GM21423 (cell line): Measurements from ENCODE around the gene PTMS.
A peak's percentile ranks its signal among the peaks of the same experiment; 100 is the strongest.
"Not testable (repeated sequence)": the region's sequence is repeated elsewhere in the genome, so short reads cannot be mapped to it uniquely, and the experiment has no call there.

ENCODE experiments used
- ATAC-seq: cut with Tn5 transposase; IDR thresholded peaks from one replicate; pipeline ENCODE4 v1.9.1; 2021; ENCODE audit warnings: mild to moderate bottlenecking, moderate library complexity; ENCODE audit not compliant: unreplicated experiment

The PTMS gene, protein sequence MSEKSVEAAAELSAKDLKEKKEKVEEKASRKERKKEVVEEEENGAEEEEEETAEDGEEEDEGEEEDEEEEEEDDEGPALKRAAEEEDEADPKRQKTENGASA

GRCh38 chr12:6765634-6766581, at the start of gene PTMS:
PTMS (plus strand) TSS chr12:6766363; CDS start chr12:6766706, 343 bp downstream.
- ATAC-seq = no peak

DNA sequence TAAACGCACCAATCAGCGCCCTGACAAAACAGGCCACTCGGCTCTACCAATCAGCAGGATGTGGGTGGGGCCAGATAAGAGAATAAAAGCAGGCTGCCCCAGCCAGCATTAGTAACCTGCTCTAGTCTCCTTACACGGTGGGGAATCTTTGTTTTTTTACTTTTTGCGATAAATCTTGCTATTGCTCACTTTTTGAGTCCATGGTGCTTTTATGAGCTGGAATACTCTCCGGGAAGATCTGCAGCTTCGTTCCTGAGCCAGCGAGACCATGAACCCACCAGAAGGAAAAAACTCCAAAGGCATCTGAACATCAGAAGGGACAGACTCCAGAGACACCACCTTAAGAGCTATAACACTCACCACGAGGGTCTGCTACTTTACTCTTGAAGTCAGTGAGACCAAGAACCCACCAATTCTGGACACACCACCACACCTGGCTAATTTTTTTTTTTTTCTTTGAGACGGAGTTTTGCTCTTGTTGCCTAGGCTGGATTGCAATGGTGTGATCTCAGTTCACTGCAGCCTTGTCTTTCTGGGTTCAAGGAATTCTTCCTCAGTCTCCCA, 49.2 kb upstream of the PTMS start:
- no peak for ATAC-seq

GRCh38 chr12:6722863-6723262, 43.3 kb upstream of the PTMS start:
- ATAC-seq = no peak

GRCh38 chr12:6723607-6724408, 42.4 kb upstream of the PTMS start, which contains the start of gene COPS7A:
COPS7A (plus strand) TSS chr12:6724046; CDS start chr12:6724657, 611 bp downstream.
- peak; percentile 93 for ATAC-seq

DNA sequence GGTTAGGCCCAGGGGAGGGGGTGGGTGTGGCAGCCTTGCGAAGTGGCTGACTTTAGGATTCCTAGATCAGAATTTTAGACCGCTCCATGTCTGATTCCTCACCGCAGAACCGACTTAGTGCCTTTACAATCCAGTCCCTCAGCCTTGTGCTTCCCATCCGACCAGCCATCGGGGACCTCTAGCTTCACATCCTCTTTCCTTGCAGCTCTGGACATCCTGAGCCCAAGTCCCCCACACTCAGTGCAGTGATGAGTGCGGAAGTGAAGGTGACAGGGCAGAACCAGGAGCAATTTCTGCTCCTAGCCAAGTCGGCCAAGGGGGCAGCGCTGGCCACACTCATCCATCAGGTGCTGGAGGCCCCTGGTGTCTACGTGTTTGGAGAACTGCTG, 41.8 kb upstream of the PTMS start:
- peak; percentile 16 for ATAC-seq

DNA sequence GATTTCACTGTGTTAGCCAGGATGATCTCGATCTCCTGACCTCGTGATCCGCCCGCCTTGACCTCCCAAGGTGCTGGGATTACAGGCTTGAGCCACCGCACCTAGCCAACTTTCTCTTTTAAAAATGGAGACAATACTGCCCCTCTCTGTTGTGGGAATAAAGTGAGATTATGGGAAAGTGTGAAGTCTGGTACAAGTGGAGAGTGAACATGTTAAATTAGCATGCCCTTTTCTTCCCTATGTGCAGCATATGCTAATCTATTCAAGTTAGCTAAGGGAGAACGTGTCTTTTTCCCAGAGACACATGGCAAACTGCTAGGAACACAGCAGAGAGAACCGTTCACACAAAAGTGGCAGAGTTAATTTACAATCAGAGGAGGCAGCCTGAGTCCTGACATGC, 40.8 kb upstream of the PTMS start:
- no peak for ATAC-seq

DNA sequence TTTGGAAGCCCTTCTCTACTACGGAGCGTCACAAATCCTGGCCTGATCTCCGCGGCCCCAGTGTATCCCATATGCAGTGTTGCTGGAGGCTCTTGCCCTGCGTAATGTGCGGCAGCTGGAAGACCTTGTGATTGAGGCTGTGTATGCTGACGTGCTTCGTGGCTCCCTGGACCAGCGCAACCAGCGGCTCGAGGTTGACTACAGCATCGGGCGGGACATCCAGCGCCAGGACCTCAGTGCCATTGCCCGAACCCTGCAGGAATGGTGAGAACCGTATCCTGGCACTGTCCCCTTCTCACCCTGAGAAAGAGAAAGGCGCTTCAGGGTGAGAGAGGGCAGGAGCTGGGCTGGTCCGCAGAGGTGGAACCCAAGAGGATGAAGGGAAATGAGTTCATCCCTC, 37.0 kb upstream of the PTMS start:
- ATAC-seq = no peak

DNA sequence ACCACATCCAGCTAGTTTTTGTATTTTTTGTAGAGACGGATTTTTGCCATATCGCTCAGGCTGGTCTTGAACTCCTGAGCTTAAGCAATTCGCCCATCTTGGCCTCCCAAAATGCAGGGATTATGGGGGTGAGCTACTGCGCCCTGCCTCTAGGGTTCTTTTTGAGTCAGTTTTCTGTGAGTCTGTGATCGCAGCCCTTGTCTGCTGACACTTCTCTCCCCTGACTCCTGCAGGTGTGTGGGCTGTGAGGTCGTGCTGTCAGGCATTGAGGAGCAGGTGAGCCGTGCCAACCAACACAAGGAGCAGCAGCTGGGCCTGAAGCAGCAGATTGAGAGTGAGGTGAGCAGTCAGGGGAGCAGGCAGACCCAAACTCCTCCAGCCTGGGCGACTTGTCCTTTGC, 36.0 kb upstream of the PTMS start:
- no peak for ATAC-seq

- no peak for ATAC-seq
Measured at GRCh38 chr12:6734506-6735387, 31.4 kb upstream of the PTMS start.

- no peak for ATAC-seq
Measured at GRCh38 chr12:6735448-6736191, 30.5 kb upstream of the PTMS start.

GRCh38 chr12:6736754-6737153, 29.4 kb upstream of the PTMS start:
- ATAC-seq = no peak

GRCh38 chr12:6742080-6742479, 24.1 kb upstream of the PTMS start:
- not testable (repeated sequence) for ATAC-seq

GRCh38 chr12:6742834-6743233, 23.3 kb upstream of the PTMS start:
- ATAC-seq = no peak

DNA sequence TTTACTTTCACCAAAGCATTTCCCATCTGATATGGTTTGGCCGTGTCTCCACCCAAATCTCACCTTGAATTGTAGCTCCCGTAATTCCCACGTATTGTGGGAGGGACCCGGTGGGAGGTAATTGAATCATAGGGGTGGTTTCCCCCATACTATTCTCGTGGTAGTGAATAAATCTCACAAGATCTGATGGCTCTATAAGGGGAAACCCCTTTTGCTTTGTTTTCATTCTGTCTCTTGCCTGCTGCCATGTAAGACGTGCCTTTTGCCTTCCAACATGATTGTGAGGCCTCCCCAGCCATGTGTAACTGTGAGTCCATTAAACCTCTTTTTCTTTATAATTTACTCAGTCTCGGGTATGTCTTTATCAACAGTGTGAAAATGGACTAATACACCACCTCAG, 22.9 kb upstream of the PTMS start:
- ATAC-seq = not testable (repeated sequence)

DNA sequence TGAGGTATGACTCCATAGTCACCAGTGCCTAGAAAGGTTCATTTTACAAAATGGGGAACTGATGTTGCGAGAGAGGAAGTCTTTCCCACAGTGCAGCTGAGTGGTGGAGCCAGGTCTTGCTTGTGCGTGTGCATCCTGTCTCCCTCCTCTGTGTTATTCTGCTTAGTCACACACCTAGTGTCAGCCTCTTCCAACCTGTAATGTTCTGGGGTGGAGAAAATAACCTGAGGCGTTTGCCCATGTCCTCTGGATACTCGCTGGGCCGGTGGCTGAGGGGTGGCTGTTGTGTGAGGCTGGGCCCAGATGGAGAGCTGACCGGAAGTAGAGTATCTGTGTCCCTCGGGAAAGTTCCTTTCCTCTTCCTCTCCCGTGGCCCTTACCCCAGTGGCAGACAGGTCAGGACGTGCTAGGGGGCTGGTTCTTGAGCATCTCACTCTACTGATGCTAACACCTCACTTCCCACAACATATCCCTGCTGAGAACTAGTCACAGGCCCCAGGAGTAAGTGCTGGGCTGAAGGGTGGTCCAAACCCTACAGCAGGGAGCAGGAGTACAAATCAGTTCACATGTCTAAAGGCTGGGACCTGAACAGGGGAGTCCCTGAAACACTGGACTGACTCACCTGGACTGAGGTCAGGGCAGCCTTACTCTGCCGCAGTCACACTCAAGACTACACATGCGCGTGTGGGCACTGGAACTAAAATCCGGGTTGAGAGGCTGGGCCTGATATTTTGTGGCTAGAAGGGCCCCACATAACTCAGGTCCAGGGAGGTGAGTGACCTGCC, 20.2 kb upstream of the PTMS start:
- peak; percentile 59 for ATAC-seq

- no peak for ATAC-seq
Measured at GRCh38 chr12:6747216-6747615, 18.9 kb upstream of the PTMS start.

GRCh38 chr12:6748761-6749160, 17.4 kb upstream of the PTMS start:
- ATAC-seq = no peak

- no peak for ATAC-seq
Measured at GRCh38 chr12:6750506-6750905, 15.7 kb upstream of the PTMS start.

DNA sequence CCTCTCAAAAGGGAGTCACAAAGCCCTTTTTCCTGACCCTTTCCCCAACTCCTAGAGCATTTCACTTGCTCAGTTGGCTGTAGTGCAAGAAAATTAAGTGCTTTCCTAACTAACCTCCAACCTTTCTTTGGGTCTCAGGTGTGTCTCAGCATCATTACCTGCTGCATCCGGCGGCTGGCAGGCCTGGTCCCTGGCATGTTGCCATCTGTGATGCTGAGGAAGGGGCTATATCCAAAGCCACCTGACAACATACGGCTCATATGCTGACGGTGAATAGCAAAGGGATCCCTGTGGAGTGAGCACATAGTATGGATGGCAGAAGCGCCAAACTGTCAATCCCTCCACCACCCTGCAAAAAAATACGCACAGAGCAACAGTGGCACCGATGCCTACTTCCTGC, 14.4 kb upstream of the PTMS start:
- no peak for ATAC-seq
